HepG2 (cell line): ENCODE measurements around the gene GTF2F1. TPM values are rescaled to one million over a fixed set of nuclear protein-coding genes. Genes with fewer than 3 reads are reported as not detected.

ENCODE experiments used
- AGO1 ChIP-seq: fragments of 200-400 bp; formaldehyde crosslinking; IDR thresholded peaks from 2 replicates; pipeline ENCODE4 v1.6.1; 2017; ENCODE audit warnings: mild to moderate bottlenecking, low read depth, low read length, moderate library complexity; ENCODE audit not compliant: poor library complexity, severe bottlenecking
- ATAD3A ChIP-seq: sonication (generic); formaldehyde crosslinking; IDR thresholded peaks from 2 replicates; pipeline ENCODE4 v1.4.0; 2020; ENCODE audit warnings: missing genetic modification reagents
- CBX1 ChIP-seq: IDR thresholded peaks from one replicate; pipeline ENCODE4 v1.6.1; 2016; ENCODE audit warnings: antibody characterized with exemption, low read depth
- ELF1 ChIP-seq: sonication (generic); formaldehyde crosslinking; IDR thresholded peaks from 2 replicates; pipeline ENCODE4 v1.4.0; 2020; ENCODE audit warnings: missing genetic modification reagents
- FOSL1 ChIP-seq: sonication (generic); formaldehyde crosslinking; IDR thresholded peaks from 2 replicates; pipeline ENCODE4 v1.9.0; 2021; ENCODE audit warnings: missing genetic modification reagents, borderline replicate concordance
- FOXK1 ChIP-seq: sonication (generic); formaldehyde crosslinking; IDR thresholded peaks from 2 replicates; pipeline ENCODE4 v1.4.0; 2020; ENCODE audit warnings: low read depth, missing genetic modification reagents, borderline replicate concordance
- HNF4A ChIP-seq: sonication (generic); formaldehyde crosslinking; IDR thresholded peaks from 2 replicates; pipeline ENCODE4 v1.4.0; 2020; ENCODE audit warnings: missing genetic modification reagents
- HNRNPH1 ChIP-seq: fragments of 200-400 bp; formaldehyde crosslinking; optimal IDR thresholded peaks from 2 replicates; pipeline ENCODE3; 2017; ENCODE audit warnings: mild to moderate bottlenecking, low read depth, low read length
- KDM2A ChIP-seq: sonication (generic); formaldehyde crosslinking; IDR thresholded peaks from 2 replicates; pipeline ENCODE4 v1.4.0; 2020; ENCODE audit warnings: low read depth, missing genetic modification reagents, borderline replicate concordance
- MED1 ChIP-seq: sonication (generic); formaldehyde crosslinking; IDR thresholded peaks from 2 replicates; pipeline ENCODE4 v1.4.0; 2020; ENCODE audit warnings: missing genetic modification reagents
- MLLT10 ChIP-seq: sonication (generic); formaldehyde crosslinking; IDR thresholded peaks from 2 replicates; pipeline ENCODE4 v1.4.0; 2020; ENCODE audit warnings: missing genetic modification reagents
- MXI1 ChIP-seq: IDR thresholded peaks from 3 replicates; pipeline ENCODE4 v1.6.1; 2012; ENCODE audit warnings: low read depth, low read length, inconsistent platforms, borderline replicate concordance
- NFATC3 ChIP-seq: sonication (generic); formaldehyde crosslinking; IDR thresholded peaks from 2 replicates; pipeline ENCODE4 v1.5.1; 2020; ENCODE audit warnings: mild to moderate bottlenecking, missing genetic modification reagents
- NR0B2 ChIP-seq: sonication (generic); formaldehyde crosslinking; IDR thresholded peaks from 2 replicates; pipeline ENCODE4 v1.4.0; 2020; ENCODE audit warnings: mild to moderate bottlenecking, missing genetic modification reagents
- RBAK ChIP-seq: sonication (generic); formaldehyde crosslinking; IDR thresholded peaks from 2 replicates; pipeline ENCODE4 v1.5.1; 2020; ENCODE audit warnings: mild to moderate bottlenecking, missing genetic modification reagents
- RBFOX2 ChIP-seq: fragments of 200-400 bp; formaldehyde crosslinking; IDR thresholded peaks from 2 replicates; pipeline ENCODE4 v1.6.1; 2017; ENCODE audit warnings: low read depth, mild to moderate bottlenecking, low read length
- SNAPC2 ChIP-seq: sonication (generic); formaldehyde crosslinking; IDR thresholded peaks from 2 replicates; pipeline ENCODE4 v1.8.1; 2022; ENCODE audit warnings: mild to moderate bottlenecking, missing genetic modification reagents
- SP2 ChIP-seq: sonication (generic); formaldehyde crosslinking; IDR thresholded peaks from 2 replicates; pipeline ENCODE4 v1.5.1; 2020; ENCODE audit warnings: mild to moderate bottlenecking, missing genetic modification reagents
- SP5 ChIP-seq: IDR thresholded peaks from 2 replicates; pipeline ENCODE4 v1.6.1; 2016; ENCODE audit warnings: low read depth, borderline replicate concordance
- ZNF354B ChIP-seq: sonication (generic); formaldehyde crosslinking; IDR thresholded peaks from 2 replicates; pipeline ENCODE4 v1.8.0; 2022; ENCODE audit warnings: mild to moderate bottlenecking, missing genetic modification reagents
- ZNF367 ChIP-seq: sonication (generic); formaldehyde crosslinking; IDR thresholded peaks from 2 replicates; pipeline ENCODE4 v1.4.0; 2020; ENCODE audit warnings: missing genetic modification reagents, borderline replicate concordance
- ZNF619 ChIP-seq: sonication (generic); formaldehyde crosslinking; IDR thresholded peaks from 2 replicates; pipeline ENCODE4 v1.4.0; 2020; ENCODE audit warnings: mild to moderate bottlenecking, missing genetic modification reagents
- ZNF687 ChIP-seq: sonication (generic); formaldehyde crosslinking; IDR thresholded peaks from 2 replicates; pipeline ENCODE4 v1.5.1; 2020; ENCODE audit warnings: mild to moderate bottlenecking, missing genetic modification reagents, moderate library complexity
- polyA plus RNA-seq, 8 experiments: library from polyadenylated mRNA; depleted of rRNA in 3 of 8; stranded (reverse) in 7 of 8; unstranded in 1 of 8; fragments of >200 nt; fragmentation: Illumina TruSeq in 4 of 8; extraction: Trizol in 4 of 8; gene quantifications; 2 replicates each; pipeline versions ENCODE4 v1.2.1 to v1.2.3, GENCODE V29; 2011 to 2016; ENCODE audit warnings: low read depth in 4 of 8, missing spikeins in 1 of 8, mixed read lengths in 1 of 8; ENCODE audit not compliant: insufficient read depth in 1 of 8
- total RNA-seq, 5 experiments: library from RNA; depleted of rRNA; stranded (reverse); fragments of >200 nt; fragmentation: Illumina TruSeq; extraction: Trizol; gene quantifications; 2 replicates each; pipeline ENCODE4 v1.2.3, GENCODE V29; 2016; ENCODE audit warnings: low read depth in 1 of 5
- TF ChIP-seq, protein P1 (sequence below): sonication (generic); formaldehyde crosslinking; IDR thresholded peaks from 2 replicates; pipeline ENCODE4 v1.4.0; 2020; ENCODE audit warnings: missing genetic modification reagents, borderline replicate concordance

GTF2F1 gene
- total and polyA plus RNA-seq, 2 of the 13 experiments (the other 11 are each of a cell fraction or from before 2014, with no cell fraction given): 27.8 to 34.1 TPM

- TF ChIP-seq, protein P1, sequence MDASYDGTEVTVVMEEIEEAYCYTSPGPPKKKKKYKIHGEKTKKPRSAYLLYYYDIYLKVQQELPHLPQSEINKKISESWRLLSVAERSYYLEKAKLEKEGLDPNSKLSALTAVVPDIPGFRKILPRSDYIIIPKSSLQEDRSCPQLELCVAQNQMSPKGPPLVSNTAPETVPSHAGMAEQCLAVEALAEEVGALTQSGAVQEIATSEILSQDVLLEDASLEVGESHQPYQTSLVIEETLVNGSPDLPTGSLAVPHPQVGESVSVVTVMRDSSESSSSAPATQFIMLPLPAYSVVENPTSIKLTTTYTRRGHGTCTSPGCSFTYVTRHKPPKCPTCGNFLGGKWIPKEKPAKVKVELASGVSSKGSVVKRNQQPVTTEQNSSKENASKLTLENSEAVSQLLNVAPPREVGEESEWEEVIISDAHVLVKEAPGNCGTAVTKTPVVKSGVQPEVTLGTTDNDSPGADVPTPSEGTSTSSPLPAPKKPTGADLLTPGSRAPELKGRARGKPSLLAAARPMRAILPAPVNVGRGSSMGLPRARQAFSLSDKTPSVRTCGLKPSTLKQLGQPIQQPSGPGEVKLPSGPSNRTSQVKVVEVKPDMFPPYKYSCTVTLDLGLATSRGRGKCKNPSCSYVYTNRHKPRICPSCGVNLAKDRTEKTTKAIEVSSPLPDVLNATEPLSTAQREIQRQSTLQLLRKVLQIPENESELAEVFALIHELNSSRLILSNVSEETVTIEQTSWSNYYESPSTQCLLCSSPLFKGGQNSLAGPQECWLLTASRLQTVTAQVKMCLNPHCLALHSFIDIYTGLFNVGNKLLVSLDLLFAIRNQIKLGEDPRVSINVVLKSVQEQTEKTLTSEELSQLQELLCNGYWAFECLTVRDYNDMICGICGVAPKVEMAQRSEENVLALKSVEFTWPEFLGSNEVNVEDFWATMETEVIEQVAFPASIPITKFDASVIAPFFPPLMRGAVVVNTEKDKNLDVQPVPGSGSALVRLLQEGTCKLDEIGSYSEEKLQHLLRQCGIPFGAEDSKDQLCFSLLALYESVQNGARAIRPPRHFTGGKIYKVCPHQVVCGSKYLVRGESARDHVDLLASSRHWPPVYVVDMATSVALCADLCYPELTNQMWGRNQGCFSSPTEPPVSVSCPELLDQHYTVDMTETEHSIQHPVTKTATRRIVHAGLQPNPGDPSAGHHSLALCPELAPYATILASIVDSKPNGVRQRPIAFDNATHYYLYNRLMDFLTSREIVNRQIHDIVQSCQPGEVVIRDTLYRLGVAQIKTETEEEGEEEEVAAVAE (CRISPR knock-in tag): no peak
- TF ChIP-seq ZNF354B (CRISPR knock-in tag) (no peak), ZNF619 (CRISPR knock-in tag) (no peak), MXI1 (no peak), SP2 (CRISPR knock-in tag) (no peak), AGO1 (peak; percentile 70), FOSL1 (CRISPR knock-in tag) (no peak), NFATC3 (CRISPR knock-in tag) (no peak), KDM2A (CRISPR knock-in tag) (peak; percentile 84), HNRNPH1 (no peak), RBFOX2 (peak; percentile 56), MED1 (CRISPR knock-in tag) (no peak), ZNF367 (CRISPR knock-in tag) (no peak), SNAPC2 (CRISPR knock-in tag) (no peak), CBX1 (no peak), RBAK (no peak), HNF4A (CRISPR knock-in tag) (no peak), ZNF687 (CRISPR knock-in tag) (peak; percentile 36; the same call in 1 of the 2 replicates), NR0B2 (CRISPR knock-in tag) (no peak), FOXK1 (CRISPR knock-in tag) (no peak), MLLT10 (no peak), SP5 (CRISPR knock-in tag) (no peak), ATAD3A (CRISPR knock-in tag) (no peak), ELF1 (CRISPR knock-in tag) (no peak)
Observed at GRCh38 chr19:6412447-6413091, 19.6 kb upstream of the GTF2F1 start (continued).
